ENCODE data around the gene HPCA.

HPCA gene

GRCh38 chr1:32858791-32859190 lies 27.5 kb upstream of the HPCA start:
- DNase-seq (ENCODE audit: low spot score) (no peak), ATAC-seq (ENCODE audit: low read depth) (no peak)
- TF ChIP-seq CTCF (IDR thresholded peaks at IDR 0.05; ENCODE audit: poor library complexity, severe bottlenecking): no peak
- Histone ChIP-seq H3K9me3 (ENCODE audit: severe bottlenecking) (no peaks in the 10 kb centered on the region), H3K4me1 (ENCODE audit: insufficient read depth, poor library complexity, severe bottlenecking) (no peaks in the 10 kb centered on the region), H3K4me3 (ENCODE audit: severe bottlenecking) (no peak overlapping the region), H3K36me3 (ENCODE audit: low read depth) (peaks cover 44% of the 10 kb centered on the region), H3K27me3 (ENCODE audit: insufficient read depth, poor library complexity, severe bottlenecking) (no peaks in the 10 kb centered on the region), H3K27ac (ENCODE audit: poor library complexity, severe bottlenecking) (no peak overlapping the region)

GRCh38 chr1:32859915-32860314 lies 26.4 kb upstream of the HPCA start:
- no peak overlapping the region for H3K27ac ChIP-seq (ENCODE audit: poor library complexity, severe bottlenecking)
- no peak for ATAC-seq (ENCODE audit: low read depth)

GRCh38 chr1:32860566-32860965 lies 25.7 kb upstream of the HPCA start:
- TF ChIP-seq CTCF (IDR thresholded peaks at IDR 0.05; ENCODE audit: poor library complexity, severe bottlenecking): no peak
- no peak overlapping the region for H3K27ac ChIP-seq (ENCODE audit: poor library complexity, severe bottlenecking)
- no peaks in the 10 kb centered on the region for H3K9me3 ChIP-seq (ENCODE audit: severe bottlenecking)
- no peak overlapping the region for H3K4me3 ChIP-seq (ENCODE audit: severe bottlenecking)
- peaks cover 26% of the 10 kb centered on the region for H3K36me3 ChIP-seq (ENCODE audit: low read depth)
- no peaks in the 10 kb centered on the region for H3K27me3 ChIP-seq (ENCODE audit: insufficient read depth, poor library complexity, severe bottlenecking)
- no peak for ATAC-seq (ENCODE audit: low read depth)
- no peak for DNase-seq (ENCODE audit: low spot score)
- no peaks in the 10 kb centered on the region for H3K4me1 ChIP-seq (ENCODE audit: insufficient read depth, poor library complexity, severe bottlenecking)

More at GRCh38 chr1:32859915-32860314, 26.4 kb upstream of the HPCA start:
- Histone ChIP-seq H3K27me3 (ENCODE audit: insufficient read depth, poor library complexity, severe bottlenecking) (no peaks in the 10 kb centered on the region), H3K4me1 (ENCODE audit: insufficient read depth, poor library complexity, severe bottlenecking) (no peaks in the 10 kb centered on the region), H3K9me3 (ENCODE audit: severe bottlenecking) (no peaks in the 10 kb centered on the region), H3K4me3 (ENCODE audit: severe bottlenecking) (no peak overlapping the region), H3K36me3 (ENCODE audit: low read depth) (peaks cover 33% of the 10 kb centered on the region)
- DNase-seq (ENCODE audit: low spot score): no peak
- TF ChIP-seq CTCF (IDR thresholded peaks at IDR 0.05; ENCODE audit: poor library complexity, severe bottlenecking): no peak

- Histone ChIP-seq H3K4me3 (ENCODE audit: severe bottlenecking) (no peak overlapping the region), H3K27me3 (ENCODE audit: insufficient read depth, poor library complexity, severe bottlenecking) (no peaks in the 10 kb centered on the region), H3K36me3 (ENCODE audit: low read depth) (peaks cover 12% of the 10 kb centered on the region), H3K4me1 (ENCODE audit: insufficient read depth, poor library complexity, severe bottlenecking) (no peaks in the 10 kb centered on the region), H3K27ac (ENCODE audit: poor library complexity, severe bottlenecking) (no peak overlapping the region), H3K9me3 (ENCODE audit: severe bottlenecking) (no peaks in the 10 kb centered on the region)
- ATAC-seq (ENCODE audit: low read depth) (no peak; the same call in 1 of the 3 replicates), DNase-seq (ENCODE audit: low spot score) (no peak)
- TF ChIP-seq CTCF (IDR thresholded peaks at IDR 0.05; ENCODE audit: poor library complexity, severe bottlenecking): no peak
These were observed 24.2 kb upstream of the HPCA start for GRCh38 chr1:32861904-32862695.

- Histone ChIP-seq H3K4me3 (ENCODE audit: severe bottlenecking) (no peak overlapping the region), H3K9me3 (ENCODE audit: severe bottlenecking) (no peaks in the 10 kb centered on the region), H3K27me3 (ENCODE audit: insufficient read depth, poor library complexity, severe bottlenecking) (no peaks in the 10 kb centered on the region), H3K36me3 (ENCODE audit: low read depth) (peaks cover 3% of the 10 kb centered on the region), H3K27ac (ENCODE audit: poor library complexity, severe bottlenecking) (no peak overlapping the region), H3K4me1 (ENCODE audit: insufficient read depth, poor library complexity, severe bottlenecking) (no peaks in the 10 kb centered on the region)
- DNase-seq (ENCODE audit: low spot score) (no peak), ATAC-seq (ENCODE audit: low read depth) (no peak)
- no peak for TF ChIP-seq CTCF (IDR thresholded peaks at IDR 0.05; ENCODE audit: poor library complexity, severe bottlenecking)
These were observed 22.9 kb upstream of the HPCA start for GRCh38 chr1:32863218-32863880.

All from RWPE2 (cell line).